Cortex of kidney (tissue), 1 donor: ENCODE measurements around the gene HAVCR1.
"Not testable (repeated sequence)": the region's sequence is repeated elsewhere in the genome, so short reads cannot be mapped to it uniquely, and the experiment has no call there.

ENCODE experiments used
- DNase-seq: peaks from one replicate; lab custom pipeline; 2025; lab: John Stamatoyannopoulos, UW

HAVCR1 gene

DNA sequence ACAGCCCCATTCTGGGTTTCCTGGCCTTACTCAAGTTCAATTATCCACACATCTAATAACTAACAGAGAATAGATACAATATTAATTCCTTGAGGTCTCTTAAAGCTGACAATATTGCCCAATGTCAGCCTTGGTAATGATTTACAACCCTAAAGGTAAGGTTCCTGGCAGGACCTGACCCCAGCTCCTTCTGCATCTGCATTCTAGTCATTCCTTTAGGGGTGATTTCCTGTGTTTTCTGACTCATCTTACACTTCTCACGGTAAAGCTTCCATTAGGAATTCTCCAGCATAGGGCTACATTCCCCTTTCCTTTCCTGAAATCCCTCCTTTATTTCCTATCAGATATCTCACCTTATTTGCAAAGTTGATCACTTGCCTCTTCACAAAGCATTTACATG is 9.3 kb downstream of the HAVCR1 start:
- DNase-seq: no peak

DNA sequence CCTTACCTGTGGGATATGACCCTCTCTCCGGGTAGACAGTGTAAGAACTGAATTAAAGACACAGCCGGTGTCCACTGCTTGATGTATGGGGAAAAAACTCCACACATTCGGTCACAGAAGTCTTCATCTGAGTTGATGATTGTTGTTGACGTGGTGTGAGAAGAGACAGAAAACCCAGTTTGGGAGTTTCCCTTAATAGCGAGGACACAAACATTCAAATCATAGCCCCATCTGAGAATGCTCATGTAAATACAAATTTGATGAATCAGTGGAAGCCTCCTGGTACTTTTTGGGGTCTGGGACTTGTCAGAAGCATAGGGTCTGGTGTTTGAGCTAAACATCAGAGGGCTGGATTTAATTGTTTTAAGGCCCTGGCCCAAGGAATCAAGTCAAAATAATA is 11.0 kb downstream of the HAVCR1 start:
- DNase-seq: no peak

DNA sequence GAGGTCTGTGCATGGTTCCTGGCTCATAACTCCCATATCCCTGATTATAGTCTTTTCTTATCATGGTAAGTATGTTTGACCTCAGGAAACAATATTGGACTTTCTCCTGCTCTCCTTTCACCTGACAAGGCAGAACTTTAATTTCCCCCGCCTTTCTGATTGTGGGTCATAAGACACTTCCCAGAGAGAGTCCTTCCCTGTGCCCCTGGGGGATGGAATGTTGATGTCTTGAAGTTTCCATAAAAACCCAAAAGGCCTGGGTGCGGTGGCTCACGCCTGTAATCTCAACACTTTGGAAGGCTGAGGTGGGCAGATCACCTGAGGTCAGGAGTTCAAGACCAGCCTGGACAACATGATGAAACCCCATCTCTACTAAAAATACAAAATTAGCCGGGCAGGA is 11.9 kb downstream of the HAVCR1 start:
- DNase-seq: not testable (repeated sequence)

DNA sequence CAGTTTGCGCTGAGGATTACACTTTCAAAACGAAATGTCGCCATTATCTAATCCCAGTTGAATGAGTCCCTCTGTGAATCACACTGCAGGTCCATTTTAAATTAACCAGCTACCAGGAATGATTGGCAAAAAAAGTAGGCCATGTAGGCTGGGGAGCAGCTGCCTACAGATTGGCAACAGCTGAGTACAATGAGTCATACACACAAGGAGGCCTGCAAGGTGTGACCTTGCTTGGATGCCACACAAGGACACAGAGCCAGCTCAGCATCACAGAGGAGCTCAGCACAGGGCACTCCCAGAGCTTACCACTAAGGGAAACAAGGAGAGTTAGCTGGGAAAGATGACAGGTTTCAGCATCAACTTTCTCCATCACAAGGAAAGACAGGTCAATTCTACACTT is 12.9 kb downstream of the HAVCR1 start:
- no peak for DNase-seq

GRCh38 chr5:157045601-157046000 is 13.3 kb downstream of the HAVCR1 start:
- DNase-seq: no peak

DNA sequence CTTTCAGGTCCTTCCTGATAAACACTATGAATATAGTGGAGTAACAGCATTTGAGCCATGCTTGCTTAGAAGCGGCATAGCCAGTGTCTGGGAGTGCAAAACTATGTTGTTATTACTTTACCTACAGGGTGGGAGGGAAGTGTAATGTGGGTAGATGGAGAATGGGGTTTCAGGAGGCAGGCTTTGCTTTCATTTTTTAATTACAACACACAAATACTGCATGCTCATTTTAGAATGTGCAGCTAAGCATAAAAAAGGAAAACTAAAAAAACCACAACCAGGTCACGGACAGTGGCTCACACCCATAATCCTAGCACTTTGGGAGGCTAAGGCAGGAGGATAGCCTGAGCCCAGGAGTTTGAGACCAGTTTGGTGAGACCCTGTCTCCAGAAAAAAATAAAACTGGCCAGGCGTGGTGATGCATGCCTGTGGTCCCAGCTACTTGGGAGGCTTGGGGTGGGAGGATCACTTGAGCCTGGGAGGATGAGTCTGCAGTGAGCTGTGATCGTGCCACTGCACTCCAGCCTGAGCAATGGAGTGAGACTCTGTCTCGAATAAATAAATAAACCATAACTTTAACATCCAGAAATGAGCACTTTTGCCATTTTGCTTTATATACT is 20.2 kb downstream of the HAVCR1 start:
- no peak for DNase-seq

GRCh38 chr5:157034106-157035072 is 24.5 kb downstream of the HAVCR1 start:
- not testable (repeated sequence) for DNase-seq

DNA sequence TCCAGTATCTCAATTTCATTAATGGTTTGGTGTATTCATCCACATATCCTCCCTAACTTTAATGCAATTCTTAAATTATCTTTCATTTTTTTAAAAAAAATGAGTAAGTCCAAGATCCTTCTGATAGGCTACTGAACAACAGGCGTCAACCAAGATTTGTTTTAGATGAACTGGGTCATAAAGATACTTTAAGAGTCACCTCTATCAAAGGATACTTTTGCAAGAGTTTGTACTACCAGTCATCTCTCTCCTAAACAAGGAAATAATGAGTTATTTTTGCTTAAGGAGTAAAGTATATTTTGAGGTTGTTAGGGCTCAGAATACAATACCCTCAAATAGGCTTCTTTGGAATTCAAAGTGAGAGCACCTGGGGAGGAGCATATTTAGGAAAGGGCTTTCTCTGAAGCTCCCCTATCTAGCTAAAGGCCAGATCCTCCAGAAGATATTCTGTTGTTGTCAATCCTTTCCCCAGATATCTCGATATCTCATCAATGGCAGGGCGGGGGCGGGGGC is 25.8 kb downstream of the HAVCR1 start:
- DNase-seq: no peak

GRCh38 chr5:157030692-157031091 is 28.2 kb downstream of the HAVCR1 start:
- no peak for DNase-seq

GRCh38 chr5:157029457-157029856 is 29.5 kb downstream of the HAVCR1 start:
- DNase-seq: no peak

GRCh38 chr5:157027663-157028062 is 31.3 kb downstream of the HAVCR1 start:
- DNase-seq: not testable (repeated sequence)

DNA sequence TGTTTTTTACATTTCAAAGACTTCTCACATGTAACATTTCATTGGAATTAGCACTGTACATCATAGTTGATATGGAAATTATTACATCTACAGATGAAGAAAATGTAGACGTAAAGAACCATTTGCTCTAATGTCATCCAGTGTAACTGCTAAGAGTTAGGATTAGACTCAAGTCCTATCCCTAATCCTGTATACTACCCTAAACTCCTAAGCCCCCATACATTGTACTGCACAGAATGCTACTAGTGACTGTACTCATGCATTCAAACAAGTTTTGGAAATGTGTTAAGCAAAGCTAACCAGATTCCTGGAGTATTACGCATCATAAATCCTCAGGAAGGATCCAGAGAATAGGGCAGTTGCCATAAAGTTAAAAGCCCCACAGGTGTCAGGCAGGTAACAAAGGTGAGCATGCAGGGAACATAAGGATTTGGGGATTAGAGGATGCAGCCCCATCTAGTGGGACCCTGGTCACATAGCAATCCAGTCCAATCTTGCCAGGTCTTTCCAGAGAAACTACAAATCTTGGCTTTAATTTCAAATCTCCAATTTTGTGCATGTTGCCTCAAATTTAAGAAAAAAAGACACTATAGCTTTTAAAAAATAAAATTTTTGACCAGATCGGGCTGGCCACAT is 32.0 kb downstream of the HAVCR1 start:
- no peak for DNase-seq

- DNase-seq: no peak
Observed at GRCh38 chr5:157025093-157025698, 33.7 kb downstream of the HAVCR1 start.

- DNase-seq: no peak
Observed at GRCh38 chr5:157024208-157024959, 34.5 kb downstream of the HAVCR1 start.

DNA sequence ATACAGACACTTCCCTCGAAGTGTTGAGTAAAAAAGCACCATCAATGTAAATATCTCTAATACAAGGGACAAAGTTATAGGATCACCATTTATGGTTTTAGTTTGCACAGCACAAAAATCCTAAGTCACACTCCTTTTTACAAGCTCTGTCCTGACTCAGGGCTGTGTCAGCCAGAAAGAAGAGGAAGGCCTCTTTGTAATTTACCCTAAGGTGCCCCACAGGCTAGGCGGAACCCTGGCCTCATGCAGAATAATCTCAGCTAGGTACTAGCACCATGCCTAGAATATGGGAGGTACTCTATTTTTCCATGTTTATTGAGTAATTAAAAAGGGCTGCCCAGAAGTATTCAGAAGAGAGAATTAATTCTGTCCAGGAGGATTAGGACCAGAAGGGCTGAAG is 36.9 kb downstream of the HAVCR1 start:
- no peak for DNase-seq

GRCh38 chr5:157020511-157021222 is 38.2 kb downstream of the HAVCR1 start:
- no peak for DNase-seq

GRCh38 chr5:157020002-157020401 is 38.9 kb downstream of the HAVCR1 start:
- no peak for DNase-seq

DNA sequence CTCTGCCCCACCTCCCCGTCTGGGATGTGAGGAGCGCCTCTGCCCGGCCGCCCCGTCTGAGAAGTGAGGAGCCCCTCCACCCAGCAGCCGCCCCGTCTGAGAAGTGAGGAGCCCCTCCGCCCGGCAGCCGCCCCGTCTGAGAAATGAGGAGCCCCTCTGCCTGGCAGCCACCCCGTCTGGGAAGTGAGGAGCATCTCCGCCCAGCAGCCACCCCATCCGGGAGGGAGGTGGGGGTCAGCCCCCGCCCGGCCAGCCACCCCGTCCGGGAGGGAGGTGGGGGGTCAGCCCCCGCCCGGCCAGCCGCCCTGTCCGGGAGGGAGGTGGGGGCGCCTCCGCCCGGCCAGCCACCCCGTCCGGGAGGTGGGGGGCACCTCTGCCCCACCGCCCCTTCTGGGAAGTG is 44.8 kb downstream of the HAVCR1 start:
- not testable (repeated sequence) for DNase-seq

DNA sequence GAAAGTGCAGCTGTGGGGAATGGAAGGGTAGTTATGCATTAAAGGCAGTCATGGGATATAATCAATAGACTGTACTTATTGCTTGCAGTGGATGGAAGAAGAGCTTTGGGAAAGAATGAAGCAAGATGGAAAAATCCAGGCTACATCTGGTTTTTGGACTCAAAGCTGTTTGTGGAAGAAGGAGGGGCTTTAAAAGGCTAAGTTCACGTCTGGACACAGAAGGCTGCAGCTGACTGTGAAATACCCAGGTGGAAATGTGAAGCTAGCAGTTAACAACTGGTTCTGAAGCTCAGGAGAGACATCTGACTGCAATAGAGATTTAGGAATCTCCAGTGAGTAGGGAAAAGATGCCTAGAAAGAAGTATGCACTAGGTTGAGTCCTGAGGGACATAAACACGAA is 52.7 kb downstream of the HAVCR1 start:
- DNase-seq: no peak

DNA sequence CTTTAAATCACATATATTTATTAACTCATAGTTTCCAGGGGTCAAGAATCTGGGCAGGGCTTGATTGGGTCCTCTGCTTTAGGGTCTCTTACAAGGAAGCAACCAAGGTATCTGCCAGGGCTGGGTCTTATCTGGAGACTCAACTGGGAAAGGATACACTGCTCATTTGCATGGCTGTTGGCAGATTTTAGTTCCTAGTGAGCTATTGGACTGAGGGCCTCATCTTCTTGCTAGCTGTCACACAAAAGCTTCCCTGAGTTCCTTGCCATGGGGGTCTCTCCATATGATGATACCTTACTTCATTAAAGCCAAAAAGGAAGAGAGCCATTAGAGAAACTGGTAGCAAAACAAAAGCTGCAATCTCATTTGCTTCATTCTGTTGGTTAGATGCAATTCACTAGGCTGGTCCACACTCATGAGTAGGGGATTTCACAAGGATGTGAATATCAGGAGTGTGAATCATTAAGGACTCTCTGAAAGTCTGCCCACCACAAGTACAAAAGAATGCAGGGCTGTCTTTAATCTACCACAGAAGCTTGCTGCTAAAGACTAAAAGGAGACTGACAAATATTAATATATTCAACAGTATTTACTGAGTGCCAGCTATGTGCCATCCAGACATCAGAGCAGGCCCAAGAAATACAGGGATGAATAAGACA is 53.9 kb downstream of the HAVCR1 start:
- DNase-seq: no peak
